Immature natural killer cell (primary cell): Measurements from ENCODE around the gene KRT6B. TPM values are rescaled to one million over a fixed set of nuclear protein-coding genes. Genes with fewer than 3 reads are reported as not detected.
A peak's percentile ranks its signal among the peaks of the same experiment; 100 is the strongest.
"Not testable (repeated sequence)": the region's sequence is repeated elsewhere in the genome, so short reads cannot be mapped to it uniquely, and the experiment has no call there.

Experiments
- DNase-seq, 3 donors: peaks; one replicate each; pipeline ENCODE4 v3.0.0; 2022; ENCODE audit warnings: mixed read lengths in 1 of 3
- H3K27ac Mint-ChIP-seq, 6 donors: one replicate each; pipeline ENCODE4 v1.8.0; 2020; ENCODE audit warnings: mixed read lengths in 6 of 6, mild to moderate bottlenecking in 5 of 6, inconsistent platforms in 4 of 6, moderate library complexity in 3 of 6
- H3K27me3 Mint-ChIP-seq, 3 donors: one replicate each; pipeline ENCODE4 v1.8.0; 2020 to 2021; ENCODE audit warnings: low read depth in 3 of 3, mild to moderate bottlenecking in 3 of 3, mixed read lengths in 3 of 3, moderate library complexity in 3 of 3, inconsistent platforms in 1 of 3
- H3K36me3 Mint-ChIP-seq, 3 donors: one replicate each; pipeline ENCODE4 v1.8.0; 2020; ENCODE audit warnings: mixed read lengths in 3 of 3, inconsistent platforms in 2 of 3, mild to moderate bottlenecking in 2 of 3
- H3K4me1 Mint-ChIP-seq, 2 donors: one replicate each; pipeline ENCODE4 v1.8.0; 2020; ENCODE audit warnings: inconsistent platforms in 2 of 2, mild to moderate bottlenecking in 2 of 2, mixed read lengths in 2 of 2, moderate library complexity in 1 of 2
- H3K4me3 Mint-ChIP-seq, 5 donors: one replicate each; pipeline ENCODE4 v1.8.0; 2020; ENCODE audit warnings: mild to moderate bottlenecking in 5 of 5, mixed read lengths in 5 of 5, inconsistent platforms in 3 of 5, moderate library complexity in 3 of 5
- H3K9me3 Mint-ChIP-seq, 6 donors: one replicate each; pipeline ENCODE4 v1.8.0; 2020; ENCODE audit warnings: mild to moderate bottlenecking in 6 of 6, mixed read lengths in 6 of 6, inconsistent platforms in 4 of 6, moderate library complexity in 3 of 6
- polyA plus RNA-seq, 3 donors: library from polyadenylated mRNA; unstranded; fragments of 300-500 nt; fragmentation: Illumina TruSeq; gene quantifications; one replicate each; pipeline ENCODE4 v1.2.3, GENCODE V29; 2021

KRT6B gene
- polyA plus RNA-seq, result under 1 TPM in 1 of 3 donors, not detected in 2; 0.82 TPM

DNA sequence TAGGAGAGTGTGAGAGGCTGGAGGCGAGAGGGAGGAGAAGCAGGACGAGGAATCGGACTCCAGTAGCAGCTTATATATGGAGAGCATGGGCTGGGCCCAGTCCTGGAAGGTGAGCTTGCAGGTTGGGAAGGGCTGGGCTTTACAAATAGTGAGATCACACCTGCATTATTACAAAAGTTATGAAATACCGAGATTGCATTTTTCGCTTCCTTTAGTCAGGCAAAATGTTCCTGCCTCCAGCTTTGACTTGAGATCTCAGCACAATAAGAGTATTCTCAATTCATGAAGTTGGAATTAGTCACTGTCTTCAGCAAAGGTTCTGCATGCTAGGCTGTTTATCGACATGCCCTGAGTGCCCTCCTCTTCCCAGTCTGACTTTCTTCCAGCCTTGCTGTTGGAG, at the start of gene KRT6B:
Gene KRT6B (minus strand): TSS at position 46 of the 400 bp plus-strand sequence. CDS start 68 bp downstream, outside the sequence.
- Mint-ChIP-seq H3K27ac (no peak within 1 kb of the TSS), H3K9me3 (no peaks in the 10 kb centered on the region), H3K27me3 (peaks cover 0 to 2% (median 1%) of the 10 kb centered on the region in 3 donors), H3K36me3 (no peaks in the 10 kb centered on the region), H3K4me1 (peaks cover 29% of the 10 kb centered on the region in 2 donors), H3K4me3 (no peak within 1 kb of the TSS)
- no peak for DNase-seq

DNA sequence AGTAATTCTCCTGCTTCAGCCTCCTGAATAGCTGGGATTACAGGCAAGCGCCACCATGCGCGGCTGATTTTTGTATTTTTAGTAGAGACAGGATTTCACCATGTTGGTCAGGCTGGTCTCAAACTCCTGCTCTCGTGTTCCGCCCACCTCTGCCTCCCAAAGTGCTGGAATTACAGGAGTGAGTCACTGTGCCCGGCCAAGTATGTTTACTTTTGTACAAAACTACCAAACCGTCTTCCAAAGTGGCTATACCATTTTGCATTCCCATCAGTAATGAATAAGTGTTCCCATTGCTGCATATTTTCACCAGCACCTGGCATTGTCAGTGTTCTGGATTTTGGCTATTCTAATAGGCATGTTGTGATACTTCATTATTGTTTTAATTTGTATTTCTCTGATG, 49.5 kb upstream of the KRT6B start:
- DNase-seq, result no peak
- peaks cover 0 to 1% (median 0%) of the 10 kb centered on the region in 6 donors for H3K9me3 Mint-ChIP-seq
- H3K36me3 Mint-ChIP-seq, result no peaks in the 10 kb centered on the region
- H3K4me1 Mint-ChIP-seq, result peaks cover 3 to 5% of the 10 kb centered on the region in 2 donors
- H3K27me3 Mint-ChIP-seq, result peaks cover 0 to 7% (median 3%) of the 10 kb centered on the region in 3 donors
- H3K4me3 Mint-ChIP-seq, result no peak overlapping the region
- H3K27ac Mint-ChIP-seq, result no peak overlapping the region

DNA sequence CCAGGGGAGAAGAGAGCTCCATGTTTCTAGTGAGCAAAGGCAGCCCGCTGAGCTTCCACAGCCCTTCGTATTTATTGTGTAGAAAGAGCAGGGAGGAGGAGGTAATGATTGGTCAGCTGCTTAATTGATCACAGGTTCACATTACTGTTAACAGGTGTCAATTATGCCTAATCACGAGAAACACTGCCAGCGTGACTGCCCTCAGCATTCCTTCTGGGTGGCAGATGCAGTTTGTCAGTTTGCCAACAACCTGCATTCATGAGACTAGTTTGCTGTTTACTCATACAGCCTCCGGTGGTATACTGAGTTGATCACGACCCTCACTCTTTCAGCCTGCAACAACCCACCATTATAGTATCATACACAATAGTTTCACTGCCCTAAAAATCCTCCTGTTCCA, 48.6 kb upstream of the KRT6B start:
- not testable (repeated sequence) for H3K27ac Mint-ChIP-seq, DNase-seq, H3K9me3 Mint-ChIP-seq, H3K36me3 Mint-ChIP-seq, H3K27me3 Mint-ChIP-seq, H3K4me3 Mint-ChIP-seq, H3K4me1 Mint-ChIP-seq

GRCh38 chr12:52499806-52500560, 48.0 kb upstream of the KRT6B start:
- no peaks in the 10 kb centered on the region for H3K4me1 Mint-ChIP-seq
- H3K4me3 Mint-ChIP-seq, result no peak overlapping the region
- H3K27me3 Mint-ChIP-seq, result peaks cover 2 to 4% (median 3%) of the 10 kb centered on the region in 3 donors
- no peak for DNase-seq
- H3K27ac Mint-ChIP-seq, result no peak overlapping the region
- peaks cover 0 to 1% (median 0%) of the 10 kb centered on the region in 6 donors for H3K9me3 Mint-ChIP-seq
- no peaks in the 10 kb centered on the region for H3K36me3 Mint-ChIP-seq

DNA sequence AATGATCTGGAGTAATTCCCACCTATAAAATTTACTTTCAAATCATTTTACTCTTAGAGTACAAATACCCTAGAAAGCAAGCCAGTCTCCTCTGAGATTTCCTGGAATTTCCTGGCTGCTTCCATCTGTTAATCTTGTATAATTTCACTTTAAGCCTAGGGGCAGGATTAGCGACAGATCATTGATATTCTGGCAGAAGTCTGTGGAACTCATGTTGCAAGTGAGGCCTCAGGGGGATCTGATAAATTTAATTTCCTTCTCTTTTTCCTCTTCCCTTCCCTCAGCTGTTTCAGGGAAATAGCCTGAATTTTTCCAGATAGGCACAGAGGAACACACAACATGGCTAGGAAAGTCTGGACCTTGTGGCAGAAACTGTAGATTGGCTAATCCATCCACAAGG, 47.0 kb upstream of the KRT6B start:
- Mint-ChIP-seq H3K36me3 (no peaks in the 10 kb centered on the region), H3K27me3 (peaks cover 2 to 9% (median 3%) of the 10 kb centered on the region in 3 donors), H3K9me3 (peaks cover 0 to 1% (median 0%) of the 10 kb centered on the region in 6 donors), H3K4me3 (no peak overlapping the region), H3K4me1 (no peaks in the 10 kb centered on the region), H3K27ac (no peak overlapping the region)
- DNase-seq, result no peak

DNA sequence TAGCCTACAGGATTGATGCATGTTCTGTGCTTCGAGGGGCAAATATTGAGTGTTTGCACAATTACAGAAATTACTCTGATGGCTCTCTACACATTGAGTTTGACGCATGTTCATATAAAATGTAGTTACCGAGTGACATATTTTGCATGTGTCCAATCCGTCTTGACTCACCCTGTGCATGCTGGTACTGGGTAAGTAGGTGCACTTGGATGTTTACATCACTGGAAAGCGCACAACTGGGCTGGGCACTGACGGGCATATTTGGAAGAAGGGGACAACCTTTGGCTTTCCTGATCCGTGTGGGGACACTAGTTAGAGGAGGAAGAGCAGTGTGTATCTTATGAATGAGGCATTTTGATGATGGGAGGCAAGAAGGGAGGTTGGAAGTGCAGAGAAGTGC, 46.0 kb upstream of the KRT6B start:
- Mint-ChIP-seq H3K4me1 (no peaks in the 10 kb centered on the region), H3K4me3 (no peak overlapping the region), H3K9me3 (peaks cover 0 to 1% (median 0%) of the 10 kb centered on the region in 6 donors), H3K27me3 (peaks cover 2 to 14% (median 3%) of the 10 kb centered on the region in 3 donors), H3K27ac (peak overlapping the region in 1 of 6 donors; percentile 1), H3K36me3 (no peaks in the 10 kb centered on the region)
- DNase-seq, result no peak

GRCh38 chr12:52496590-52497071, 44.7 kb upstream of the KRT6B start:
- H3K4me3 Mint-ChIP-seq, result no peak overlapping the region
- no peaks in the 10 kb centered on the region for H3K36me3 Mint-ChIP-seq
- no peaks in the 10 kb centered on the region for H3K4me1 Mint-ChIP-seq
- H3K9me3 Mint-ChIP-seq, result peaks cover 0 to 1% (median 0%) of the 10 kb centered on the region in 6 donors
- no peak overlapping the region for H3K27ac Mint-ChIP-seq
- DNase-seq, result no peak
- H3K27me3 Mint-ChIP-seq, result peaks cover 2 to 16% (median 3%) of the 10 kb centered on the region in 3 donors

DNA sequence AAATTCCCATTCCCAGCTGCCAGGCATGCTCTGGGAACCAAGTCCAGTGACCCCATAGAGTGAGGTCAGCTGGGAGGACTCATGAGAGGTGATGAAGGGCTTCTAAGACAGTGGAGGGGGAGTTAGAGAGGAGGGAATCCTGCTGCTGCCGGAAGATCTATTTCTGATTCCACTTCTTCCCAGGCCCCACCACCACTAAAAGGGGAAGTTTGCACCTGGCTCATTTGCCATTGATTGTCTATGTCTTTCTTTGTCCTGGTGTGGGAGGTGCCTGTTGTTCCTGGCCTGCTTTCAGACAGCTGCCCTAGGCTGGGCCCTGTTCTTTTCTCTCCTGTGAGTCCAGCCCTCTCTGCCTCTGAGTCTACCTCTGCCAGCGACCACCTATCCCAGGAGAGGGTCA, 44.1 kb upstream of the KRT6B start:
- Mint-ChIP-seq H3K4me3 (no peak overlapping the region), H3K27ac (no peak overlapping the region), H3K4me1 (no peaks in the 10 kb centered on the region), H3K9me3 (peaks cover 0 to 1% (median 0%) of the 10 kb centered on the region in 6 donors), H3K36me3 (no peaks in the 10 kb centered on the region), H3K27me3 (peaks cover 2 to 18% (median 5%) of the 10 kb centered on the region in 3 donors)
- no peak for DNase-seq

GRCh38 chr12:52495389-52495788, 43.4 kb upstream of the KRT6B start:
- no peak for DNase-seq
- Mint-ChIP-seq H3K4me1 (no peaks in the 10 kb centered on the region), H3K9me3 (no peaks in the 10 kb centered on the region), H3K27ac (peak overlapping the region in 1 of 6 donors; percentile 2), H3K36me3 (no peaks in the 10 kb centered on the region), H3K27me3 (peaks cover 2 to 20% (median 8%) of the 10 kb centered on the region in 3 donors), H3K4me3 (no peak overlapping the region)

DNA sequence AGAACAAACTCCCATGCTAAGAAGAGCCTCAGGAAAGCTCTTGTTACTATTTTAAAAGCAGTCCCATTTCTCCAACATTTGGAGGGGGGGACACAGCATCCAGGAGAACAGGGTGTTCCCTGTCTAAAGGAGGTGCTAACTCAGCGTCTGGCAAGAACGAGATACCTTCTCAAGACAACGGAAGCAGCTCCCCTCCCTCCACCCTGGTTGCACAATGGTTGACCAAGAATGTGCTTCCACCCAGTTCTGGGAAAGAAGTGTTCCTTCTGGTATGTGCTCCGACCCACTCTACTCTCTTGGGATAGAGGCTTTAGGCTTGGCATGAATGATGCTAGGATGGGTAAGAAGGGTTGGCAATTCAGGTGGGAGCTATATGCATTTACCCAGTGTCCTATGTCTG, 42.6 kb upstream of the KRT6B start:
- peaks cover 4 to 25% (median 7%) of the 10 kb centered on the region in 3 donors for H3K27me3 Mint-ChIP-seq
- H3K9me3 Mint-ChIP-seq, result no peaks in the 10 kb centered on the region
- no peak for DNase-seq
- H3K4me3 Mint-ChIP-seq, result no peak overlapping the region
- no peaks in the 10 kb centered on the region for H3K4me1 Mint-ChIP-seq
- peak overlapping the region in 1 of 6 donors; percentile 9 for H3K27ac Mint-ChIP-seq
- no peaks in the 10 kb centered on the region for H3K36me3 Mint-ChIP-seq

DNA sequence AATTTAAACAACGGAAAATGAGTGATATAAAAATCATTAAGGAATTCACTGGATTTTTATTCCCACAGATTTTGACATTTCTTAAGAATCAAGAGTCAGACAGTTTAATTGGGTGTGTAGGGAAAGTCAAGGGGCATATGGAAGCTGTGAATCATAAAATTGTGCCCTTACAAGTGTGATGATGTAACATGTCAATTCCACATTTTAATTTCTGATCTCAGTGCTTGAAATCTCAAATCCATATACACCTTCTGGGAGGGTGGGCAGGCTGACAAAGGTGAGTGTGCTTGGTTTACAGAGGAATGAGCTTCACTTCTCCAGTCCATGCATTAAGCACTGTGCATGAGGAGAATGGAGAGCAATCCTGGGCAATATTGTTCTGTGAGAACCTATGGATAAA, 42.2 kb upstream of the KRT6B start:
- Mint-ChIP-seq H3K4me1 (no peaks in the 10 kb centered on the region), H3K27ac (peak overlapping the region in 1 of 6 donors; percentile 9), H3K36me3 (no peaks in the 10 kb centered on the region), H3K9me3 (no peaks in the 10 kb centered on the region), H3K27me3 (peaks cover 4 to 25% (median 7%) of the 10 kb centered on the region in 3 donors), H3K4me3 (no peak overlapping the region)
- no peak for DNase-seq

- no peak within 1 kb of the TSS for H3K27ac Mint-ChIP-seq
- no peak within 1 kb of the TSS for H3K4me3 Mint-ChIP-seq
- no peak for DNase-seq
- H3K27me3 Mint-ChIP-seq, result peaks cover 7 to 27% (median 8%) of the 10 kb centered on the region in 3 donors
- no peaks in the 10 kb centered on the region for H3K9me3 Mint-ChIP-seq
- H3K4me1 Mint-ChIP-seq, result no peaks in the 10 kb centered on the region
- H3K36me3 Mint-ChIP-seq, result peaks cover 0 to 4% (median 3%) of the 10 kb centered on the region in 3 donors
Measured at GRCh38 chr12:52493172-52493571, 41.2 kb upstream of the KRT6B start, which contains the start of gene KRT6A. KRT6A (minus strand) TSS chr12:52493257; CDS start chr12:52493188, 69 bp downstream.

GRCh38 chr12:52492405-52492804, 40.5 kb upstream of the KRT6B start:
- not testable (repeated sequence) for H3K4me3 Mint-ChIP-seq
- peaks cover 7 to 24% (median 8%) of the 10 kb centered on the region in 3 donors for H3K27me3 Mint-ChIP-seq

DNA sequence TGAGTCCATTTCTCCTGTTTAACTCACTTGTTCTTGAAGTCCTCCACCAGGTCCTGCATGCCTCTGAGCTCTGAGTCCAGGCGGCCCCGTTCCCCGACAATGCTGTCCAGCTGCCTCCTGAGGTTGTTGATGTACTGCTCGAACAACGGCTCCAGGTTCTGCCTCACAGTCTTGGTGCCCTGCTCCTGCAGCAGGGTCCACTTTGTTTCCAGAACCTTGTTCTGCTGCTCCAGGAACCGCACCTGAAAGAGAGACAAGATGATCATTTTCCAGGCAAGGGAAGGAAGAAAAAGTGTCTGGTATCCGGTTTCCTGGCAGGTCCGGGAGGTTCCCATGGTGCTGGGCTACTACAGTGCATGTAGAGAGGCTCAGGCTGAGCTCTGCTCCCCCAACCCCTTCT, 39.5 kb upstream of the KRT6B start:
- peaks cover 5 to 27% (median 8%) of the 10 kb centered on the region in 3 donors for H3K27me3 Mint-ChIP-seq
- not testable (repeated sequence) for DNase-seq, H3K4me1 Mint-ChIP-seq, H3K4me3 Mint-ChIP-seq, H3K36me3 Mint-ChIP-seq, H3K9me3 Mint-ChIP-seq
- H3K27ac Mint-ChIP-seq, result peak overlapping the region in 1 of 6 donors; percentile 76

More at GRCh38 chr12:52492405-52492804, 40.5 kb upstream of the KRT6B start:
- H3K36me3 Mint-ChIP-seq, H3K27ac Mint-ChIP-seq, H3K4me1 Mint-ChIP-seq, DNase-seq, H3K9me3 Mint-ChIP-seq: not testable (repeated sequence)
